GF-D8 (cell line): ENCODE measurements around the gene HDAC11.

Source experiments
- DNase-seq: peaks from one replicate; lab custom pipeline; 2025; lab: John Stamatoyannopoulos, UW

Gene HDAC11

DNA sequence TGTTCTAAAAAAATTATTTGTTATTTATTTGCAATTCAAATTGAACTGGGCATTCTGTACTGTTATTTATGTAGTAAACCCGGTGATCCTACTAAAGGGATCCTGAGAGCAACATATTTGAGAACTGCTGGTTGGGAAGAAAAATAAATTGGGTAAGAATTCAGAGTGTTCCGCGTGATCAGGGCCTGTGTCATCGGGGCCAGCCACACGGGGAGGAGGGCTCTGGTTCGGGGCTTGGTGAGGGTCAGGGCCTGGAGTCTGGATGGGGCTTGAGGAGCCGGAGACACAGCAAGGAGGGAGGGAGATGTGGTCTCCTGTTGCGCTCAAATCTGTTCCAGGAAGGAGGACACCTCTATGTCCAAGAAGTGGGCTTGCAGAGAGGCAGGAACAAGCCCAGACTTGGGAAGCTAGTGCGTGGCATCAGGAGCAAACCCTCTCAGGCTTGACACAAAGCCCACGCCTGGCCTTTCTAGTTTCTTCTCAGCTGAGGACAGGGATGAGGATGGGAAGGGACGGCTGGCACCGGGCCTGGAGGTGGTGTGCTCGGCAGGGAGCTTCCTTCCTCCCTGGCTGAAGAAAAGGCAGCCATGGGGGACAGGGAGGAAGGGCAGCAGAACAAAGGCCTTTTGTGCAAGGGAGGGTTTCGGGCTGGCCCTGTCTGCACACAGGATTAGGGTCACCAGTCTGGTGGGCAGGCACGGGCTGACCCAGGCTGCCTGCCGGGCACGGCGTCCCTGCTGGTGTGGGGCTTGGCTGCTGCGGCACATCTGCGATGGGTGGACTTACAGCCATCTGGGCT lies 45.9 kb downstream of the HDAC11 start:
- no peak for DNase-seq

DNA sequence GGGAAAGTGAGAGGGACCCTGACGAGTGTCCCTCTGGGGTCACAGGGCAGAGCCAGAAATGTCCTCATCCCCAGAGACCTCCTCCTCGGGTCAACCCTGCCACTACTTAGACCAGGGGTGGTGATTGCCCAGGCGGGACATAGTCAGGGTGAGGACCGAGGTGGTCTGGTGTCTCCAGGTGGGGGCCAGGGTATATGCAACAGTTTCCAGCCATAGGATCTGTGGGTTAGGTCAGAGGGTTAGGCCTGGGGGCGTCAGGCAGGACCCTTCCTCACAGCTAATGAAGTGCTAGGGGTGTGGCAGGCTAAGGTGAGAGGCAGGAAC lies 46.5 kb downstream of the HDAC11 start:
- DNase-seq: no peak

DNA sequence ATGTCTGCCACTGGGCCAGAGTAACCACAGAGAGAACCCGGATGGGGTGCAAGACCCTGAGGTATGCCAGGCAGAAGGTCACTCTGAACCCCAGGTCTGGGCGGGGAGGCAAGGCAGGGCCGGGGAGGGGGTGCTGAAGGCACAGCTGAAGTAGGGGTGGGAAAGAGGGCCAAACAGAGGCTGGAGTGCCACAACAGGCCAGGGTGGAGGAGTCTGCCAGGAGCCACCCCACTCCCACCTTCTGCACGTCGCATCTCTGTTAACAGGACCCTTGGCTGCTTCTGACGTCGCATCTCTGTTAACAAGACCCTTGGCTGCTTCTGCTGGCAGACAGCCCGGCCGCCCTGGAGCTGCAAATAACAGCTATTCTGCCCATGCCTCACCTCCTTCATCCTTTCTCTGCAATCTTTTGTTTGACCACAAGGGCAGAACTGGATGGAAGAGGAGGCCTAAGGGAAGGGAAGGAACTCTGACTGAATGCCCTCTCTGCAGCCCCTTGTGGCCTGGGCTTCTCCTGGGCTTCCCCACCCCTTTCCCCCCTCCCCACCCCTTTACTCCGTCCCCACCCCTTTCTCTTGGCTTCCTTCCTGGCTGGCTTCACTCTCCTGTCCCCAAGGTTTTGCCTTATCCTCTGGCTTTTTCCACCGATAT lies 48.2 kb downstream of the HDAC11 start:
- no peak for DNase-seq

DNA sequence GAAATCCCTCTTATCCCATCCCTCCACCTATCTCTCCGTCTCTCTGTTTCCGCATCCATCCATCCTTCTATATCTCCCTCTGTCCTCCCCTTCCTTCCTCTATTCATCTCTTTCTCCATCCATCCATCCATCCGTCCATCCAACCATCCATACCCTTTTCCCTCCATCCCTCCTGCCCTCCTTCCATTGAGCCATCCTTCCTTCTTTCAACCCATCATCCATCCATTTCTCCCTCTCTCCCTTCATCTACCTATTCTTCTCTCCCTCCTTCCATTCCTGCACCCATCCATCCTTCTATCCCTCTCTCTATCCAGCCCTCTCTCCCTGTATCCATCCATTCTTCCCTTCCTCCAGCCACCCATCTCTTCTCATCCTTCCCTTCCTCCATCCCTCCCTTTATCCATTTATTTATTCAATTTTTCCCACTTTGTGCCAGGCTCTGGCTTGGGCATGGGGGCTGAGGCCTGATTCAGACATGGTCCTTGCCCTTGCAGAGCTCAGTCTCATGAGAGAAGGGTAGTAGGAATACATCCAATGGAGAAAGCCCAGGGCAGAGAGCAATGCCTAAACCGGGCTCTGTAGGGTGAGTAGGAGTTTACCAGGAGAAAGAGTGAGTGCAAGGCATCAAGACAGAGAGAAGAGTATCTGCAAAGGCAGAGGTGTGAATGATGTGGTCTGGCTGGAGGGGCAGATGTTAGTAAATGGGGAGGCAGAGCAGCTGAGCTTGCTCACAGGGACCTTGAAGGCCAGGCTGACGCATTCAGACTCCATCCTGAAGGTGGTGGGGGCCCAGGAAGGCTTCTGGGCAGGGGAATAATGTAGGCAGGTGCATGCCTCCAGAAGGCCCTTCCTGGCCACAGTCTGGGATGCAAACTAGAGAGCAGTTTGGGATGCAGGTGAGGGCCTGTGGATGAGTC lies 49.3 kb downstream of the HDAC11 start:
- DNase-seq: no peak

DNA sequence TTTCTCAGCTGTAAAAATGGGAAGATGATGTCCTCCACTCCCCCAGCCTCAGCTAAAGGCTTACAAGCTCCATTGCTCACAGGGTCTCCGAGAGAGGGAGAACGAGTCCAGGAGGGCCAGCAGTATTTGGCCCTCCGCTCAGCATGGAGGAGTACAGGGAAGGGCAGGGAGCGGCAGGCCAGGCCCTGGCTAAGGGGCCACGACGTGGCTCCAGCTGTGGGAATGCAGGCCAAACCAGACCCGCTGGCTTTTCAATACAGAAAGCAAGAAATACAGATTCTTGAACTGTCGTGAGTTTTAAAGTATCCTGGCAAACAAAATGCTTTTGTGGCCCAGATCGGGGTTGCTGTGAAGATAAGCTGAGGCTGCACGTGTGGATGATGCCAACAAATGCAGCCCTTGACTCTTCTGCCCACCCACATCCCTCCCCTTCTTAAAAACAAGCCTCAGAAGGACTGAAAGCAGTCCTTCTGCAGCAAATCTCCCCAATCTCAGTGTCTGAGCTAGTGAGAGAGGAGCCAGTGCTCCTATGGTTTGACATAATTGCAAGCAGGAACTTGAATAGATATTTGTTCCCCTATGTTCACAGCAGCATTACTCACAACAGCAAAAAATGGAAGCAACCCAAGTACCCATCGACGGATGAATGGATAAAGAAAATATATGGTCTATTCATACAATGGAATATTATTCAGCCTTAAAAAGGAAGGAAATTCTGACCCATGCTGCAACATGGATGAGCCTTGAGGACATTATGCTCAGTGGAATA lies 50.3 kb downstream of the HDAC11 start:
- DNase-seq: no peak

DNA sequence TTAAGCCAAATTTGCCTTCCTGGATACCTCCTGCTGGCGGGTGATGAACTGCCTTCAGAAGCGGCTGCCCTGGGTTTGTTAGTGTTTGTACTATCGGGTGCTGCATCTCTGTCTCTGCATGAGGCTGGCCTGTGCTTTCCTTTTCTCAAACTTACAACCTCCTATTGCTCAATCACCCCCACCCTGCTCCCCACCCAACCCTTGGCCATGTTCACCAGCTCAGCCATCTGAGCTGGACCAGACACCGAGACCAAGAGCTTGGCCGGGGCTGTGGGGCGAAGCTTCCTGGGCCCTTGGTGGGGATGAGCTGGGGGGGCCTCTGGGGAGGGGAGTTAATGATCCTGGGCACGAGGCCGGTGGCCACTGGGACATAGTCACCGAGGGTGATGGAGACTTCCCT lies 52.0 kb downstream of the HDAC11 start:
- no peak for DNase-seq

DNA sequence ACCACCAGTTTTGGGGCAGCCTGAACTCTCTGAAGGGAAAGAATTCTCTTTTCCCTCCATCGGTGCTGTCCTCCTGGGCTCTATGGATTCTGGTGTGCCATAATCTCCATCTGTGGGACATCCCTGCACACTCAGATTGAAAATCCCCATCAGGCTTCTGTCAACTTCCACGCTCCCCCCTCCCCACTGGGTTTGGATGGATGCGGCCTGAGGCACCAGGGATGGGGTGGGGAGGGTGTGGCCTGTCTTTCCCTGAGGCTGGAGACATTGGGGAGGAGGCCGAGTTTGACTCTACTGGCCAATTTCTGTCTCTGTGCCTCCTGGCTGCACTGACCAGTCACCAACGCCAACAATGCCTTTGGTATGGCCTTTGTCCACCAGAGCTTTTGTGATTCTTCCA lies 52.5 kb downstream of the HDAC11 start:
- DNase-seq: no peak

DNA sequence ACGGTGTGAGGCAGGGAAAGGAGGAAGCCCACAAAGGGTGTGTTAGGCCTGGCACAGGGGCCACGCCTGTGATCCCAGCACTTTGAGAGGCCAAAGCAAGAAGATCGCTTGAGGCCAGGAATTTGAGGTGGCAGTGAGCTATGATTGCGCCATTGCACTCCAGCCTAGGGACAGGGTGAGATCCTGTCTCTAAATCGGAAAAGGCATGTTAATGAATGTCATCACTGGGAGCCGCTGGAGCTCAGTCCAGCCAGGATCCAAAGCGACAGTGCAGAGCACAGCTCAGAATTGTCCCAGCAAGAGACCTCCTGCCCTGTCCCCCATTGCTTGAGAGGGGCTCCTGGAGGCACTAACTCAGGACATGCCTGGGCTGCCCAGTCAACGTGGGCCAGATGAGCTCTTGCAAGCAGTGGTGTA lies 53.8 kb downstream of the HDAC11 start:
- DNase-seq: no peak

DNA sequence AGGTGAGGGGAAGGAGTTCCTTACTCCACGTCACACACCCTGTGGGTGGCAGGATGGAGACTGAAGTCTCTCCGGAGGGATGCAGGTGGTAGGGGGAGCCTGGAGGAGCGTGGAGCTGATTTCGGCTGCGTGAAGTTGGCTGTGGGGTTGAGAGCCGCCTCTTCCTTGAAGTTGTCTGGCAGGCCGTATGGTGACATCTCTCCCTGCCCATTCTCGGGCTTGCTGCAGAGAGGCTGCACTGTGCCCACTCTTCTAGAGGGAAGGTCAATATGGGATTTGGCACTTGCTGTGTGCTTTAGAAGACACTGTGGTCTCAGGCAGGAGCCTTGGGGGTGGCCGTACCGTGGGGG lies 55.4 kb downstream of the HDAC11 start:
- DNase-seq: no peak

DNA sequence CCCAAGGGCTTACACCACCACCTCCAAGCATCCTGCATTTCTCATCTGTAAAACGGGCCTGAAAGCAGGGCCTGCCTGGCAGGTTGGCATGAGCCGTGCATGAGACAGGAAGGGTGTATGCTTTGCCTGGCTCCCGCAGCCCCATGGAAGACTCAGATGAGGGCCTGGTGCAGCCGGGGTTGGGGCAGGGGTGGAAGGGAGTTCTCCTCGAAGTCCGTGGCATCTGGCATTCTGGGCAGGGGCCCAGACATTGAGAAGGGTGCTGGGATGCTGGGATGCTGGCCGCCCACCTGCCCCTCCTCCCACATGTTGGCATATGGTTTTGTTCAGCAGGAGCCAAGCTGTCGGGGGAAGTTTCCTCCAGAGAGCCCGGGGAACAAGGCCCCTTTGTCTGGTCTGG lies 55.8 kb downstream of the HDAC11 start:
- DNase-seq: no peak

DNA sequence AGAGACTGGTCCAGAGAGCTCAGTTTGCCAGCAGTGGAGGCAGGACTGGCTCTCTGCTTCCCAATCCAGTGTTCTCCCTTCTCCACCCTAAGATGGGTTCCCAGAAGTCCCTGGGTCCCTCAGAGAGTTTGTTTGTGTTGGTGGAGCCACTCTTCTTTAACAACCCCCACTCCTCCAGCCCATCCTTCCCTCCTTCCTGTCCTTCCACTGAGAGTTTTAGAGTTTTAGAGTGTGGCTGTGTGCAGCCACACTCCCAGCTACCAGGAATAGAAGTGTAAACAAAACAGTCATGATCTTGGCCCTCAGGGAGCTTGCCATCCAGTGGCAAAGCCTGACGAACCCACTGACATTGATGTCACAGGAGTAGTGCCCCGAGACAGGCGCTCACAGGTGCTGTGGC lies 56.3 kb downstream of the HDAC11 start:
- DNase-seq: no peak

DNA sequence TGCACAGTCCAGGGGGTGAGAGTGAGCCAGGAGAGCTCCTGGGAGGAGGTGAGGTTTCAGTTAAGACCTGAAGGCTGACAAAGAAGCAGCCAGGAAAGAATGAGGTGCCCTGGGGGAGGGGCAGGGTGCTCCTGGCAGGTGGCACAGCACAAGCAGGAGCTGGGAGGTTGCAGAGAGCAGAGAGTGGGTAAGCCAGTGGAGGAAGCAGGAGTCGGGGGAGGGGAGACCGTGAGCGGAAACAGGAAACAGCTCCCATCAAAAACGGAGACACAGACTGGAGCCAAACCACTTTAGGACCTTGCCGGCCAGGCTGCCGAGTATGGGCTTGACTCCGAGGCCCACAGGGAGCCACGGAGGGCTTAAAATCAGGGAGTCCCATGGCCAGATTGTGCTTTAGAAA lies 56.7 kb downstream of the HDAC11 start:
- DNase-seq: no peak

DNA sequence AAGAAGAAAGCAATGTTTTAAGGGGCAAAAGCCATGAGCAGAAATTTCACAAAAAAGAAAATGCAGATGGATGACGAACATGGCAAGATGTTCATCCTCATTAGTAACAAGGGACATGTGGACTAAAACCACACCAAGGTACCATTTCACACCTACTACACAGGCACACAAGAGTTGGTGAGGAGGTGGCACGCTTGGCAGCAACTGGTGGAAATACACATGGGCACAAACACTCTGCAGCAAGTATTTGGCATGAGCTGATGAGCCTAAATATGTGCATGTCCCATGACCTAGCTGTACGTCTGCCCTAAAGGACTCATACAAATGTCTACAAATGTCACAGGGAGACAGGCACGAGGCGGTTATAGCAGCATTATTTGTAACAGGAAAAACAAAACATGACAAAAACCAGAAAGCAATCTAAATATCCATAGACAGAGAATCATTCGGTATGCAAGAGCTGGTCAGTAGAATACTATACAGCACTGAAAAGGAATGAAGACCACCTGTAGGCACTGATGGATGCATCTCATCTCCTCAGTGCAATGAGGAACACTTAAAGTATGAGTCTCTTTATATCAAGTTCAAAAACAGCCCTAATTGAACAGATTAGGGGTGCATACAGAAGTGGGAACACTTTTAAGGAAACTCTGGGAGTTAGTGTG lies 57.3 kb downstream of the HDAC11 start:
- DNase-seq: no peak

DNA sequence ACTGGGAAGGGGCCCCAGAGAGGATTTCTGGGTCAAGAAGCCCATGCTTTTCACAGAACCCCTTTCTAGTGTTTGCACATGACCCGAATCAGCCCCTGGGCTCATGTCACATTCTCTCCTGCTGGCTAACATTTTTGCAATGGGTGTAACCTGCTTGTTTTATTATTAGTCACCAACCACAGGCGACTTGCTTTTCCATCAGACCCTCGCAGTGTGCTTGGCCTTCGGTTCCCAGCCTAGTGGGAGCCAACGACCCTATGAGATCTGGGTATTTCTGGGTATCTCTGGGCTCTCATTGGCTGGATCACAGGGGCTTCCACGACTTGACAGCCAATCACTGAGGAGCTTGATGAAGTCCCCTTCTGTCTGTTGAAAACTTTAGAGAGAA lies 57.8 kb downstream of the HDAC11 start:
- DNase-seq: no peak

DNA sequence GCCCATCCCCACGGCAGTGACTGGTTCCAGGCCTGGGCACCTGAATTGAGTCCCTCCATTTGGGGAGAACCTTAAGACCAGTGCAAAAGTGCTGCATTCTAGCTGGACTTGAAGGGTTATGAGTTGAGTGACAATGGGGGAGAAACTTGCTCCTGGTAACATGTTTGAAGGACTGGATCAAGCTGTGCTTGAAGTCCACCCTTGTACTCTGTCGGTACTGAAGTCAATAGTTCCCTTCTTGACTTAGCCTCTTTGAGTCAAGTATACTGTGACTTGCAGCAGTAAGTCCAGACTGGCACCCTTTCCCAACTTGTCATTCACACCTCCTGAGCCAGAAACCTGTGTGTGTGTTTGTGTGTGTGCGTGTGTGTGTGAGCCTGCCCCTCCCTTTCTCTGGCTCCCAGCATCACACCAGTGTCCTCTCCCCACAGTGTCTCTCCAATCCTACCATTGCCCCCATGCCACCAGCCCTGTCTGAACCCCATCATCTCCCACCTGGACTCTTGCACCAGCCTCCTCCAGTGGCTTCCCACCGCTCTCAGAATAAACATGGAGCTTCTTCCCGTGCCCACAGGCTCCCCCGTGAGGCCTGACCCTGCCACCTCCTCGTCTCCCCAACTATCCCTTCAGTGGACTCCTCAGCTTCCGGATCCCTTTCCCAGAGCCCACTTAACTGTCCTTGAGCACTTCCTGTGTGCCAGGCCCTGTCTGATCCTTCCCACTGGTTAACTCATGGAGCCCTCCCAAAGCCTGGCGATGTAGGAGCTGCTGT lies 58.6 kb downstream of the HDAC11 start:
- DNase-seq: no peak

DNA sequence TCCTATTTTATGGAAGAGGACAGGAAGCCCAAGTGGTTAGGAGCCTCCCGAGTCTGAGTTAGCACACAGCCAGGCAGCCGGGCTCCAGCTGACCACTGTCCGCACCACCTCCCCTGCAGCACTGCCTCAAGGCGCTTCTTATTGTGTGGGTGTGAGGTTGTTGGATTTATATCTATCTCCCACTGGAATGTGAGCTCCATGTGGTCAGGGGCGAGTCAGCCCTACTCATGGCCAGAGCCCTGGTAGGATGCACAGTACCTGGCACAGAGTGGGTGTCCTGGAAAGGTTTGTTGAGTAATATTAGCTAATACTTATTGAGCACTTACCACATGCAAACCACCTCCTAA lies 59.2 kb downstream of the HDAC11 start:
- no peak for DNase-seq

DNA sequence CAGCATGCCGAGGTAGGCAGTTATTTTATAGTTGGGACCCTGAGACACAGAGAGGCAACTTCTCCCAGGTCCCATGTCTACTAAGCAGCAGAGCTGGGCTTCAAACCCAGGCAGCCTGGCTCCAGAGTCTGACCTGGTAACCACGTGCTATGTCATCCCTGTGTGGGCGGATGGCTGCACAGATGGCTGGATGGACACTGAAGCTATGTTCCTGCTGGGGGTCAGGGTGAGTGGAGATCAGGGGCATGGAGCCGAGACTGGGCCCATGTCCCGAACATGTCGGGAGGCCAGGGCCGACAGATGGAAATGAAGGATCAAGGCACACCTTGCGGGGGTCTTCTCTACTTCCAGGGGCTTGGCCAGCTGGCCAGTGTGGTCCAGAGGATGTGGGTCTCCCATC lies 59.6 kb downstream of the HDAC11 start:
- no peak for DNase-seq

DNA sequence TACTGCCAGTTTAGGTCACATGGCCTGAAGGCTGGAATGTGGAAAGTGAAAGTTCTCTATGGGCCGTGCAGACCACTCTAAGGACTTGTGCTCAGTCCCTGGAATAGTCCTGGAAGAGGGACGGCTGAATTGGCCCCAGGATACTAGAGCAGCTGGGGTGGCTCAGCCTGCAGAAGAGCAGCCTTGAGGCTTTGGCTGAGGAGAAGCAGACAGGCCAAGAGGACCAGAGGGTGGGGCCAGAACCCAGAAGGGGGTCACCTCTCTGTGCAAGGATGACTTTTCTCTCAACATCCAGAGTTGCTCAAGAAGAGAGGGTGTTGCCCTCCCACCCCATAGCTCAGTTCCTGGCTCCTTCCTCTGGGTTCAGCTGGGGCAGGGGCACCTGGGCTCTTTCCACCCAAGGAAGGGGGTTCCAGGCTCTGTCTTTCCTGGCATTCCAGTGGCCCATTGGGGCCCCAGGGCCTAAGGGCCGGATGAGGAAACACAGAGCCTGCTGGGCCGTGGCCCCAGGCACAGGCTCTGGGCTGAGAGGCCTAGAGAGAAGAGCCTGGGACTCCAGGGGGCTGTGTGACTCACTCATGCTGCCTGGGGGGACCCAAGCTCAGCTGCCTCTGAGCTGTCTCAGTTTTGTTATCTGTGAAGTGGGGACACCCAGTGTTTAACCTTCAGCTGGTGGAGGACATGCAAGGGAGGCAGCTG lies 60.3 kb downstream of the HDAC11 start:
- no peak for DNase-seq

DNA sequence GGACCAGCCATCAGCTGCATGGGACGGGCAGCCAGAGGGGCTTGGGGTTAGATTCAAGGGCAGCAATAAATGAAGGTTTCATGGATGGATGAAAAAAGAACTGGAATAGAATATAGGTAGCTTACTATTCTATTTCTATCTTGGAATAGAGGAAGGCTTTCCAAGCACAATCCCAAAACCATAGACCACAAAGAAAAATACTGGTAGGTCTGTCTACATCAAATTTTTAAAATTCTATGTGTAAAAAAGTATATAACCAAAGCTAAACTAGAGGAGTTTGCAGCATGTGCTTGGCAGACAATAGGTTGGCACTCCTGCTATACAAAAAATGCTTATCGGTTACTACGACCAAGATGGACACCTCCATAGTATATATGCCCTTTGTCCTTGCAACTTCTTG lies 61.6 kb downstream of the HDAC11 start:
- DNase-seq: no peak

DNA sequence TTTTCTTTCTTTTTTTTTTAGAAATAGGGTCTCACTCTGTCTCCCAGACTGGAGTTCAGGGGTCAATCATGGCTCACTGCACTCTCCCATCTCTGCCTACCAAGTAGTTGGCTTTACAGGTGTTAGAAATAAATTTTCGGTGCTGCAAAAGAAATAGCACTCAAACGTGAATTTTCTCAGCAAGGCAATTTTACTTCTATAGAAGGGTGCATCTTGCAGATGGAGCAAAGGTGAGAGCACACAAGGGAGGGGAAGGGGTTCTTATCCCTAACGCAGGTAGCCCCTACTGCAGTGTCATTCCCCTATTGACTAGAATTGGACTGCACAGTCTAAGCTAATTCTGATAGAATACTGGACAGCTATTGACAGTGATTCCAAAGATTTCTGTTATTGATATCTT lies 62.0 kb downstream of the HDAC11 start:
- DNase-seq: no peak

DNA sequence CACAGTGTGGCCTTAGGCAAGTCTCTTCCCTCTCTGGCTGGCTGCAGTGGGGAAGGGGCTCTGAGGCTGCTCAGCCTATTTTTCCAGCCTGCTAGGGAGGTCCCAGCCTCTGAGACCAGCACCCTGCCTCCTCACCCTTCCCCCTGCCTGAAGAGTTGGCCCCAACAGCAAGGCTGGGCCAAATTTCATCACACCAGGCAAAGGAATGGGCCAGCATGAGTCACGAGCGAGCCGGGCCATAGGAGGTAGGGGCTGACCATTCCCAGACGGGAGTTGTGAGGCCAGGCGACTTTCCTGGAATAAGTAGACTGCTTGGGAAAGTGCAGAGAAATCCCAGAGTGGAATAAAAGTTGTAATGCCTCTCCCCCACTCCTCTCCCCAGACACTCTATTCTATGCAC lies 63.1 kb downstream of the HDAC11 start:
- DNase-seq: no peak
